ENCODE measurements around the gene PPM1M.

PPM1M gene

GRCh38 chr3:52198643-52199608 lies 46.6 kb upstream of the PPM1M start:
- TF ChIP-seq CTCF (IDR thresholded peaks at IDR 0.05; ENCODE audit: insufficient read depth, low read depth, low read length, missing control alignments), result no peak
- no peak for DNase-seq (ENCODE audit: low read depth)

GRCh38 chr3:52200981-52201679 lies 44.4 kb upstream of the PPM1M start:
- DNase-seq (ENCODE audit: low read depth), result no peak
- H3K4me3 ChIP-seq (ENCODE audit: low read depth, low read length), result no peak overlapping the region
- TF ChIP-seq CTCF (IDR thresholded peaks at IDR 0.05; ENCODE audit: insufficient read depth, low read depth, low read length, missing control alignments), result no peak

More at GRCh38 chr3:52198643-52199608, 46.6 kb upstream of the PPM1M start:
- H3K4me3 ChIP-seq (ENCODE audit: low read depth, low read length), result peak overlapping the region; percentile 82

- H3K4me3 ChIP-seq (ENCODE audit: low read depth, low read length), result no peak overlapping the region
- no peak for TF ChIP-seq CTCF (IDR thresholded peaks at IDR 0.05; ENCODE audit: insufficient read depth, low read depth, low read length, missing control alignments)
- peak; percentile 29 for DNase-seq (ENCODE audit: low read depth)
Observed at GRCh38 chr3:52202384-52203077, 43.0 kb upstream of the PPM1M start.

- no peak for DNase-seq (ENCODE audit: low read depth)
- no peak for TF ChIP-seq CTCF (IDR thresholded peaks at IDR 0.05; ENCODE audit: insufficient read depth, low read depth, low read length, missing control alignments)
- no peak overlapping the region for H3K4me3 ChIP-seq (ENCODE audit: low read depth, low read length)
Observed at GRCh38 chr3:52203701-52204100, 41.9 kb upstream of the PPM1M start.

GRCh38 chr3:52204337-52205073 lies 41.1 kb upstream of the PPM1M start:
- no peak overlapping the region for H3K4me3 ChIP-seq (ENCODE audit: low read depth, low read length)
- no peak for TF ChIP-seq CTCF (IDR thresholded peaks at IDR 0.05; ENCODE audit: insufficient read depth, low read depth, low read length, missing control alignments)
- DNase-seq (ENCODE audit: low read depth), result no peak

- no peak for DNase-seq (ENCODE audit: low read depth)
- no peak overlapping the region for H3K4me3 ChIP-seq (ENCODE audit: low read depth, low read length)
- TF ChIP-seq CTCF (IDR thresholded peaks at IDR 0.05; ENCODE audit: insufficient read depth, low read depth, low read length, missing control alignments), result no peak
Observed at GRCh38 chr3:52205727-52206372, 39.7 kb upstream of the PPM1M start.

All from GM12865 (cell line).